GM12874 (cell line): ENCODE results near the gene TBCK.

ENCODE experiments used
- CTCF ChIP-seq: IDR thresholded peaks from 2 replicates; pipeline ENCODE4 v1.5.1; 2011; ENCODE audit warnings: low read depth, mild to moderate bottlenecking, control low read depth, low read length, moderate library complexity; ENCODE audit not compliant: insufficient read depth

TBCK gene

DNA sequence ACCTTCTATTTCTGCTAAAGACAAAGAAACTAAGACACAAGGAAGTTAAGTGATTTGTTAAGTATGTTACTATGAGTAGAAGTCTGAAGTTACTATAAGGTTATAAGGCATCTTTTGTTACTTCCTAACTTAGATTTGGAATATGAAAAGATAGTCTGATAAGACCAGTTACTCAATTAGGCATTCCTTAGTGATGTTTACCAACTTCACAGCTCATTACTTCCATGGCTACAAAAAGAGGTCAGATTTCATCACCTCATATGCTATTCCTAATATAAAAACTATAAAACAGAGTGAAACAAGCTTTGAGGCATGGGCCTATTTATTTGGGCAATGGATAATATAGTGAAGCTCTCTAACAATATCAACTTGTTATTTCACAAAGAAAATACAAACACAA lies 143.1 kb downstream of the TBCK start:
- no peak for TF ChIP-seq CTCF

DNA sequence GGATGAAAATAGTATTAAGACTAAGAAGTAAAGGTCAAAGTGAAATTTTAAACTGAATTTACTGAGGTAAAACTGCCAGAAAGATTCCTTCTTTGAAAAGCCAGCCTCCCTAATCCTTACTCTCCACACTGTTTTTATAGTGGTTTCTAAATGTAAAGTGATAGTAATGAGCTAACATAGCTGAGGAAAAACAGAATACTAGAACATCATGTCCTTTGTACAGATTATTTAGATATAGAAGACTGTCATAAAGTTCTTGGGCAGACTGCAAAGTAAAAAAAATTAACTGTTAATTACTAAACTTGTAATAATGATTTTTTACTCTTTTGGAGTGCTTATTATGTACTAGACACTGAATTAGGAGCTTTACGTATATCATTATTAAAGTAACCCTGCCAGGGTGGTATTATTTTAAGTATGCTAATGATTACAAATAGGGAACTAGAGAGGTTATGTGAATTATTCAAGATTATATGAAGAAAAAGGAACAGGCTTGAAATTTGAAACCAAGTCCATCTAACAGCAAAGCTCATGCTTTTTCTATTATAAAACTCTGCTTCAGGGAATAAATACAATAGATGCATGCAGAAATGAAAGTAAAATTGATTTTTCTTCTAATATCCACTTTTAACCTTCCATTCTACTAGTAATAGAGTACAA lies 150.5 kb downstream of the TBCK start:
- TF ChIP-seq CTCF: no peak

- TF ChIP-seq CTCF: no peak
These were observed 153.7 kb downstream of the TBCK start for GRCh38 chr4:106162278-106162677.

DNA sequence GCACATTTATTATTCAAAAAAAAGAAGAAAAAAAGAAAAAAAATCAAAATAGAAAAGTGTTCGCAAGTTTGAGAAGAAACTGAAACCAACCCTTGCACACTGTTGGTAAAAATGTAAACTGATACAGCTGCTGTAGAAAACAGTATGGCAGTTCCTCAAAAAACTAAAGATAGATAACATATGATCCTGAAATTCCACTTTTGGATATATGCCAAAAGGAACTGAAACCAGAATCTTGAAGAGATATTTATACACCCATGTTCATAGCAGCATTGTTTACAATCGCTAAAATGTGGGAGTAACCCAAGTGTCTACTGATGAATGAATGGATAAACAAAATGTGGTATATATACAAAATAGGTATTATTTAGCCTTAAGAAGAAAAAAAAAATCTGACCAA lies 155.4 kb downstream of the TBCK start:
- TF ChIP-seq CTCF: no peak

DNA sequence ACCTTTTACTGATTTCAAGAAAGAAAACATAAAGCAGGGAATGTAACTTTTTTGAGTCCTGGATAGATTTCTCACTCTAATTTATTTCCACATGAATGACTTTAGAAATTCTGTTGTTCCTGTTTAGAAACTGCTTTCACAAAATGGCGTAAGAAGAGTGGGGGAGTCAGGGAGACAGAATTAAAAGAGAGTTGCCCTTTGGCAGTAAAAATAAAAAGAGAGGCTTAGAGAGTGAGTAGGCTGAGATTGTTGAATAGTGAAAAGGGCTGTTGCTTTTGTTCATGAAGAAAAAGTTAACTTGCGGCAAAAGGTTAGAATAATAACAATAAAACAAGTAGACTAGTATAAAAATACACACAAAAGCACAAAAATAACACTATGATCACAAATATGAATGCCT lies 166.1 kb downstream of the TBCK start:
- no peak for TF ChIP-seq CTCF

DNA sequence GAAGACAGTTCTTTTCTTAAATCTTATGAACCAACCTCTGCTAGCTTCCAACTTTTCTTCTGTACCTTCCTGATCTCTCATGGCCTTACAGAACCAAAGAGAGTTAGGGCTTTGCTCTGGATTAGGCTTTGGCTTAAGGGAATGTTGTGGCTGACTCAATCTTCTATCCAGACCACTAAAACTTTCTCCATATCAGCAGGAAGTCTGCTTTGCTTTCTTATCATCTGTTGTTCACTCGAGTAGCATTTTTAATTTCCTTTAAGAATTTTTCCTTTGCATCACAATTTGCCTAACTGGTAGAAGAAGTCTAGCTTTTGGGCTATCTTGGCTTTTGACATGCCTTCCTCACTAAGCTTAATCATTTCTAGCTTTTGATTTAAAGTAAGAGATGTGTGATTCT lies 167.0 kb downstream of the TBCK start:
- TF ChIP-seq CTCF: no peak

DNA sequence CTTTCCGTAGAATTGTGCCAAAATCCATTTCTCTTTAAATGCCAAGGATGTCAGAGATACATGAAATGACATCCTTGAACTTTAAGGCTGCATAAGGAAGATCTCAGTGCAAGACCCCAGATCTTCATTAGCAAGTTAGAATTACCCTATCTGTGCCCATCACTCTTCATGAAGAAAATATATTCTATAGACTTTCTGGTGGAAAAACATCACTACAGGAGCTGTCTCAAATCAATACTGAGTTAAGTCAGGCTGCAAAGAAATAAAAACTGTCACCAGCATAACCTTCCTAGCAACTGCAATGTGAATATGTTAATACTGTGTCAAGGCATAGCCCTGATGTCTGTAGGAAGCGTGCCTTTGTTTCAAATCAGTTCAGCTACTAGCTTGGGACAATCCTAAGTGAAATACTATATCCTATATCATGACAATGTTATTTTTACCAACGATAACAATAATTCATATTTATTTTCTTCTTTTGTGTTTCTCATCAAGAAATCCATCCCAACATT lies 173.3 kb downstream of the TBCK start:
- TF ChIP-seq CTCF: no peak
